GM23248 (cell line): ENCODE measurements around the gene GGT6. TPM values are rescaled to one million over a fixed set of nuclear protein-coding genes. Genes with fewer than 3 reads are reported as not detected.

ENCODE experiments used
- DNase-seq: peaks from one replicate; pipeline ENCODE4 v3.0.0-alpha.2; 2015
- H2AFZ ChIP-seq: fragments of 200-600 bp; sonication (generic); 2 replicates; pipeline ENCODE4 v1.6.1; 2016; ENCODE audit warnings: antibody characterized with exemption
- H3F3A ChIP-seq: fragments of 200-600 bp; sonication (generic); 2 replicates; pipeline ENCODE4 v1.6.1; 2016; ENCODE audit warnings: mild to moderate bottlenecking, antibody characterized with exemption, mixed run types; ENCODE audit not compliant: insufficient read depth
- H3K27ac ChIP-seq: fragments of 200-600 bp; sonication (generic); 2 replicates; pipeline ENCODE4 v1.5.1; 2016; ENCODE audit warnings: mild to moderate bottlenecking
- H3K27me3 ChIP-seq: fragments of 200-600 bp; sonication (generic); replicated peaks from 2 replicates; pipeline ENCODE4 v1.6.1; 2016; ENCODE audit warnings: mild to moderate bottlenecking; ENCODE audit not compliant: insufficient read depth
- H3K36me3 ChIP-seq: fragments of 200-600 bp; sonication (generic); 2 replicates; pipeline ENCODE4 v1.6.1; 2016; ENCODE audit warnings: low read depth, mild to moderate bottlenecking
- H3K4me1 ChIP-seq: fragments of 200-600 bp; sonication (generic); 2 replicates; pipeline ENCODE4 v1.6.1; 2016; ENCODE audit warnings: mild to moderate bottlenecking; ENCODE audit not compliant: insufficient read depth
- H3K4me2 ChIP-seq: fragments of 200-600 bp; sonication (generic); one replicate; pipeline ENCODE4 v1.6.1; 2016; ENCODE audit warnings: mild to moderate bottlenecking; ENCODE audit not compliant: unreplicated experiment
- H3K4me3 ChIP-seq: fragments of 200-600 bp; sonication (generic); 2 replicates; pipeline ENCODE4 v1.5.1; 2016; ENCODE audit warnings: mild to moderate bottlenecking
- H3K79me2 ChIP-seq: fragments of 200-600 bp; sonication (generic); 2 replicates; pipeline ENCODE4 v1.6.1; 2016; ENCODE audit warnings: mild to moderate bottlenecking; ENCODE audit not compliant: insufficient read depth
- H3K9ac ChIP-seq: fragments of 200-600 bp; sonication (generic); 2 replicates; pipeline ENCODE4 v1.6.1; 2016; ENCODE audit warnings: mild to moderate bottlenecking
- H3K9me2 ChIP-seq: fragments of 200-600 bp; sonication (generic); 2 replicates; pipeline ENCODE4 v1.6.1; 2016; ENCODE audit warnings: mixed run types, mild to moderate bottlenecking, moderate library complexity; ENCODE audit not compliant: insufficient read depth
- H3K9me3 ChIP-seq: fragments of 200-600 bp; sonication (generic); one replicate; pipeline ENCODE4 v1.6.1; 2017; ENCODE audit warnings: low read depth
- H4K20me1 ChIP-seq: fragments of 200-600 bp; sonication (generic); 2 replicates; pipeline ENCODE4 v1.6.0; 2016; ENCODE audit not compliant: insufficient read depth
- EZH2 ChIP-seq: fragments of 200-600 bp; sonication (generic); IDR thresholded peaks from 2 replicates; pipeline ENCODE4 v1.6.1; 2018; ENCODE audit warnings: antibody characterized with exemption, mild to moderate bottlenecking; ENCODE audit not compliant: insufficient read depth, poor library complexity, severe bottlenecking
- EZH2phosphoT487 ChIP-seq: fragments of 200-600 bp; sonication (generic); IDR thresholded peaks from 2 replicates; pipeline ENCODE4 v1.6.1; 2018; ENCODE audit warnings: antibody characterized with exemption, moderate library complexity, mild to moderate bottlenecking, low read depth; ENCODE audit not compliant: insufficient read depth
- WGBS, 2 experiments: methylation state at CpG; one replicate each; pipeline ENCODE4 v1.1.6; 2015 to 2017; ENCODE audit warnings: low lambda C conversion rate in 2 of 2, low coverage in 1 of 2; ENCODE audit errors: missing lambda C conversion rate in 2 of 2; 5-methylcytosine and 5-hydroxymethylcytosine counted together
- in situ Hi-C: fragments of 300-500 bp; cut with MboI; formaldehyde crosslinking; loops from 2 replicates; pipeline ENCODE4 v1.15.0; 2020
- polyA plus RNA-seq: library from polyadenylated mRNA; unstranded; fragments of >200 nt; fragmentation: Nextera tagmentation; extraction: Ambion mirVana; gene quantifications from 2 replicates; pipeline ENCODE4 v1.2.1, GENCODE V29; 2016
- total RNA-seq: library from RNA; depleted of rRNA; stranded (reverse); fragments of >200 nt; shearing (Covaris generic); gene quantifications from 2 replicates; pipeline ENCODE4 v1.2.3, GENCODE V29; 2014; rRNA removed

Gene GGT6
- total RNA-seq (not detected in 2 replicates), polyA plus RNA-seq (not detected in 2 replicates)

GRCh38 chr17:4560421-4560820 lies at the start of gene GGT6:
GGT6 (minus strand) TSS chr17:4560577; CDS start chr17:4560521, 56 bp downstream.
- Histone ChIP-seq H3K4me3 (no peak within 1 kb of the TSS), H3K79me2 (0 out of 2 replicates have a peak, but pooled peaks cover 3% of the 10 kb centered on the region), H3K27me3 (no peaks in the 10 kb centered on the region), H3K4me1 (no peaks in the 10 kb centered on the region), H4K20me1 (no peaks in the 10 kb centered on the region), H3K4me2 (no peak within 1 kb of the TSS), H3K36me3 (no peaks in the 10 kb centered on the region), H3F3A (no peaks in the 10 kb centered on the region), H3K9me3 (no peaks in the 10 kb centered on the region), H3K9me2 (no peaks in the 10 kb centered on the region), H3K27ac (no peak within 1 kb of the TSS), H3K9ac (no peak within 1 kb of the TSS), H2AFZ (no peak within 1 kb of the TSS)
- TF ChIP-seq EZH2phosphoT487: no peak
- no peak for TF ChIP-seq EZH2
- in situ Hi-C loops: no loop called here
- DNase-seq: no peak
- WGBS, 2 experiments: 72 to 76% methylated on average over 11 to 12 of the region's 12 CpGs

GRCh38 chr17:4610162-4610561 lies 49.8 kb upstream of the GGT6 start:
- no peak for TF ChIP-seq EZH2
- TF ChIP-seq EZH2phosphoT487: no peak
- no peaks in the 10 kb centered on the region for H3K36me3 ChIP-seq
- H3K4me3 ChIP-seq: no peak overlapping the region
- no peak overlapping the region for H3K9ac ChIP-seq
- WGBS, 2 experiments: 69 to 73% methylated on average over 5 of the region's 5 CpGs
- H3K4me2 ChIP-seq: no peak overlapping the region
- no peaks in the 10 kb centered on the region for H3F3A ChIP-seq
- H4K20me1 ChIP-seq: no peaks in the 10 kb centered on the region
- no peaks in the 10 kb centered on the region for H3K79me2 ChIP-seq
- no peaks in the 10 kb centered on the region for H3K9me3 ChIP-seq
- no peaks in the 10 kb centered on the region for H3K4me1 ChIP-seq
- no peak overlapping the region for H3K27ac ChIP-seq
- no peaks in the 10 kb centered on the region for H3K9me2 ChIP-seq
- no peak overlapping the region for H2AFZ ChIP-seq
- no peak for DNase-seq
- H3K27me3 ChIP-seq: peaks cover 45% of the 10 kb centered on the region
- in situ Hi-C loops: no loop called here

- no peak overlapping the region for H3K27ac ChIP-seq
- no peak overlapping the region for H3K9ac ChIP-seq
- H3K4me1 ChIP-seq: no peaks in the 10 kb centered on the region
- 81 to 82% methylated on average over 7 of the region's 7 CpGs for WGBS, 2 experiments
- H3K27me3 ChIP-seq: peaks cover 46% of the 10 kb centered on the region
- H2AFZ ChIP-seq: no peak overlapping the region
- no peaks in the 10 kb centered on the region for H3K79me2 ChIP-seq
- no peak overlapping the region for H3K4me2 ChIP-seq
- H3K9me2 ChIP-seq: no peaks in the 10 kb centered on the region
- no peak for DNase-seq
- TF ChIP-seq EZH2phosphoT487: no peak
- no peak for TF ChIP-seq EZH2
- in situ Hi-C loops: no loop called here
- no peak overlapping the region for H3K4me3 ChIP-seq
- no peaks in the 10 kb centered on the region for H3F3A ChIP-seq
- no peaks in the 10 kb centered on the region for H4K20me1 ChIP-seq
- H3K36me3 ChIP-seq: no peaks in the 10 kb centered on the region
- H3K9me3 ChIP-seq: no peaks in the 10 kb centered on the region
Measured at GRCh38 chr17:4609761-4610160, 49.4 kb upstream of the GGT6 start.

GRCh38 chr17:4607773-4608187 lies 47.4 kb upstream of the GGT6 start:
- H4K20me1 ChIP-seq: no peaks in the 10 kb centered on the region
- in situ Hi-C loops: no loop called here
- H3K9me2 ChIP-seq: no peaks in the 10 kb centered on the region
- DNase-seq: peak; percentile 60
- H3K36me3 ChIP-seq: no peaks in the 10 kb centered on the region
- H3K9ac ChIP-seq: no peak overlapping the region
- no peak overlapping the region for H3K4me3 ChIP-seq
- H3K79me2 ChIP-seq: no peaks in the 10 kb centered on the region
- no peak overlapping the region for H3K4me2 ChIP-seq
- WGBS, 2 experiments: 9 to 10% methylated on average over 9 of the region's 9 CpGs
- H3K27me3 ChIP-seq: peaks cover 42% of the 10 kb centered on the region
- TF ChIP-seq EZH2phosphoT487 (no peak), EZH2 (no peak)
- H3K27ac ChIP-seq: no peak overlapping the region
- no peaks in the 10 kb centered on the region for H3F3A ChIP-seq
- no peaks in the 10 kb centered on the region for H3K4me1 ChIP-seq
- H2AFZ ChIP-seq: 0 out of 2 replicates have a peak overlapping the region, but pooled peaks have one; percentile 17
- no peaks in the 10 kb centered on the region for H3K9me3 ChIP-seq

GRCh38 chr17:4607261-4607741 lies 46.9 kb upstream of the GGT6 start:
- H3K27ac ChIP-seq: no peak overlapping the region
- H3K4me1 ChIP-seq: no peaks in the 10 kb centered on the region
- H3K9me3 ChIP-seq: no peaks in the 10 kb centered on the region
- no peaks in the 10 kb centered on the region for H3K79me2 ChIP-seq
- H3K27me3 ChIP-seq: peaks cover 42% of the 10 kb centered on the region
- in situ Hi-C loops: no loop called here
- H3K9ac ChIP-seq: no peak overlapping the region
- 55 to 56% methylated on average over 25 of the region's 25 CpGs for WGBS, 2 experiments
- H3K4me3 ChIP-seq: no peak overlapping the region
- no peaks in the 10 kb centered on the region for H3K9me2 ChIP-seq
- no peaks in the 10 kb centered on the region for H3K36me3 ChIP-seq
- H3K4me2 ChIP-seq: no peak overlapping the region
- H3F3A ChIP-seq: no peaks in the 10 kb centered on the region
- H2AFZ ChIP-seq: 0 out of 2 replicates have a peak overlapping the region, but pooled peaks have one; percentile 17
- TF ChIP-seq EZH2 (no peak), EZH2phosphoT487 (no peak)
- H4K20me1 ChIP-seq: no peaks in the 10 kb centered on the region
- DNase-seq: no peak
